ENCODE data around the gene SLCO1A2. TPM values are rescaled to one million over a fixed set of nuclear protein-coding genes. Genes with fewer than 3 reads are reported as not detected.

Gene SLCO1A2
- total and polyA plus RNA-seq, 2 of the 4 experiments (the other 2 are of a cell fraction), result not detected

GRCh38 chr12:21296751-21297406 lies 37.8 kb downstream of the SLCO1A2 start:
- dilution Hi-C loops (cut with HindIII; ENCODE audit: low sequenced_read_pairs, unreplicated experiment) (no loop called here), in situ Hi-C loops (cut with MboI; ENCODE audit: low sequenced_read_pairs) (no loop called here), intact Hi-C loops (cut with micrococcal nuclease) (loop anchor here (5.0 kb wide), 2 partner anchors 140 to 155 kb away; partner anchors contain the start of gene PYROXD1)
- H2AK9ac ChIP-seq (replicated peaks; ENCODE audit: low read depth, low read length, poor library complexity), result no peak overlapping the region
- no peak overlapping the region for H3K56ac ChIP-seq (ENCODE audit: extremely low read depth, insufficient read depth, low read length)
- ChIA-PET CTCF (interaction anchor here (0.6 to 2.0 kb wide), 4 partner anchors 24 to 154 kb away, joined by 3 to 5 read pairs (median 3); partner anchors contain the start of gene PYROXD1), POLR2A (ENCODE audit: unreplicated experiment) (no interaction called here)
- no peaks in the 10 kb centered on the region for H3K27me3 ChIP-seq (ENCODE audit: control insufficient read depth, insufficient read depth, low read length)
- no peak overlapping the region for H2BK15ac ChIP-seq (ENCODE audit: low read depth, low read length)
- H3K4me2 ChIP-seq (ENCODE audit: low read depth, low read length), result no peak overlapping the region
- H3K36me3 ChIP-seq (ENCODE audit: control insufficient read depth, insufficient read depth, low read length), result no peaks in the 10 kb centered on the region
- no peak overlapping the region for H3K4me3 ChIP-seq (ENCODE audit: insufficient read depth, low read depth, low read length)
- no peak overlapping the region for H4K8ac ChIP-seq (ENCODE audit: low read depth in 2 of 2, low read length in 2 of 2)
- H2AFZ ChIP-seq (replicated peaks; ENCODE audit: low read length, poor library complexity), result no peak overlapping the region
- H3K18ac ChIP-seq (ENCODE audit: low read depth, low read length), result no peak overlapping the region
- H2BK5ac ChIP-seq (ENCODE audit: low read depth, low read length, poor library complexity, severe bottlenecking), result no peak overlapping the region
- no peak overlapping the region for H2BK120ac ChIP-seq (ENCODE audit: low read depth, low read length)
- no peak for TF ChIP-seq POLR2A (IDR thresholded peaks at IDR 0.05; ENCODE audit: low read depth, low read length)
- TF ChIP-seq SMC3 (IDR thresholded peaks at IDR 0.05; ENCODE audit: low read depth, low read length), result peak; percentile 23
- no peak for TF ChIP-seq NFE2L2 (IDR thresholded peaks at IDR 0.05; ENCODE audit: low read depth, low read length)
- TF ChIP-seq CTCF (conservative IDR thresholded peaks at IDR 0.05; ENCODE audit: low read depth, low read length), result peak; percentile 55
- TF ChIP-seq MAFK (IDR thresholded peaks at IDR 0.05; ENCODE audit: low read depth, low read length), result no peak
- TF ChIP-seq RAD21 (IDR thresholded peaks at IDR 0.05; ENCODE audit: low read length), result 0 out of 2 replicates have a peak, but pooled peaks have one; percentile 32
- H2BK20ac ChIP-seq (ENCODE audit: low read depth, low read length), result no peak overlapping the region
- no peak overlapping the region for H4K5ac ChIP-seq (ENCODE audit: low read depth, low read length)
- no TSS peak for BruUV-seq (replicated peaks)
- H3K79me1 ChIP-seq (ENCODE audit: low read depth in 1 of 2, low read length in 2 of 2), result no peaks in the 10 kb centered on the region
- WGBS, 2 experiments (ENCODE audit: extremely low coverage in 2 of 2, insufficient read length in 1 of 2), result no CpG with 5 or more reads among the region's 4 CpGs
- no peak overlapping the region for H2AK5ac ChIP-seq (ENCODE audit: low read depth, low read length)
- H4K20me1 ChIP-seq (ENCODE audit: insufficient read depth, low read length), result no peaks in the 10 kb centered on the region
- no peak overlapping the region for H3K4ac ChIP-seq (ENCODE audit: low read depth, low read length)
- no peak overlapping the region for H3K23ac ChIP-seq (ENCODE audit: low read depth, low read length)
- ATAC-seq (ENCODE audit: low read depth), result peak; percentile 72
- DNase-seq, result peak; percentile 2
- no peaks in the 10 kb centered on the region for H3K9me1 ChIP-seq (ENCODE audit: insufficient read depth, low read length)
- H4K91ac ChIP-seq (ENCODE audit: insufficient read depth, low read depth, low read length), result no peak overlapping the region
- no peak overlapping the region for H3K14ac ChIP-seq (replicated peaks; ENCODE audit: low read depth, low read length)
- no peaks in the 10 kb centered on the region for H3K4me1 ChIP-seq (ENCODE audit: control insufficient read depth, insufficient read depth, low read length)
- no peak overlapping the region for H3K27ac ChIP-seq (ENCODE audit: insufficient read depth, low read length)
- no peak overlapping the region for H3K9ac ChIP-seq (ENCODE audit: low read depth, low read length)
- H3K9me3 ChIP-seq (ENCODE audit: control insufficient read depth, insufficient read depth, low read length), result no peaks in the 10 kb centered on the region
